T-helper 17 cell (primary cell): Measurements from ENCODE around the gene TERB2. TPM values are rescaled to one million over a fixed set of nuclear protein-coding genes. Genes with fewer than 3 reads are reported as not detected.
"Not testable (repeated sequence)": the region's sequence is repeated elsewhere in the genome, so short reads cannot be mapped to it uniquely, and the experiment has no call there.

Experiments
- ATAC-seq: fragments of 150-1000 bp; cut with Tn5 transposase; 2 replicates; pipeline ENCODE4 v1.10.0; 2021; ENCODE audit warnings: mild to moderate bottlenecking, moderate library complexity
- DNase-seq, 3 donors: peaks; one replicate each; pipeline versions ENCODE4 v3.0.0 to v3.0.0-alpha.2; 2020 to 2021
- H3K9me3 ChIP-seq: one replicate; pipeline ENCODE4 v1.7.0; 2013; ENCODE audit warnings: low read length, mild to moderate bottlenecking; ENCODE audit not compliant: control insufficient read depth, poor library complexity, severe bottlenecking
- H3K27ac Mint-ChIP-seq: one replicate; pipeline ENCODE4 v1.8.0; 2022; ENCODE audit warnings: mild to moderate bottlenecking, moderate library complexity, mixed read lengths
- H3K27me3 Mint-ChIP-seq: one replicate; pipeline ENCODE4 v1.8.0; 2022; ENCODE audit warnings: mixed read lengths
- H3K36me3 Mint-ChIP-seq: one replicate; pipeline ENCODE4 v1.8.0; 2022; ENCODE audit warnings: low read depth, mixed read lengths
- H3K4me1 Mint-ChIP-seq: one replicate; pipeline ENCODE4 v1.8.0; 2022; ENCODE audit warnings: mild to moderate bottlenecking, mixed read lengths
- H3K4me3 Mint-ChIP-seq: one replicate; pipeline ENCODE4 v1.8.0; 2022; ENCODE audit warnings: mild to moderate bottlenecking, moderate library complexity, mixed read lengths
- total RNA-seq, 4 donors: library from RNA in 2 of 4; stranded (reverse) in 2 of 4; gene quantifications; one replicate each; pipeline ENCODE4 v1.2.3 and lab custom pipeline; 2022 to 2026

The TERB2 gene
- total RNA-seq, 2 donors from 2014 or later, result not detected

DNA sequence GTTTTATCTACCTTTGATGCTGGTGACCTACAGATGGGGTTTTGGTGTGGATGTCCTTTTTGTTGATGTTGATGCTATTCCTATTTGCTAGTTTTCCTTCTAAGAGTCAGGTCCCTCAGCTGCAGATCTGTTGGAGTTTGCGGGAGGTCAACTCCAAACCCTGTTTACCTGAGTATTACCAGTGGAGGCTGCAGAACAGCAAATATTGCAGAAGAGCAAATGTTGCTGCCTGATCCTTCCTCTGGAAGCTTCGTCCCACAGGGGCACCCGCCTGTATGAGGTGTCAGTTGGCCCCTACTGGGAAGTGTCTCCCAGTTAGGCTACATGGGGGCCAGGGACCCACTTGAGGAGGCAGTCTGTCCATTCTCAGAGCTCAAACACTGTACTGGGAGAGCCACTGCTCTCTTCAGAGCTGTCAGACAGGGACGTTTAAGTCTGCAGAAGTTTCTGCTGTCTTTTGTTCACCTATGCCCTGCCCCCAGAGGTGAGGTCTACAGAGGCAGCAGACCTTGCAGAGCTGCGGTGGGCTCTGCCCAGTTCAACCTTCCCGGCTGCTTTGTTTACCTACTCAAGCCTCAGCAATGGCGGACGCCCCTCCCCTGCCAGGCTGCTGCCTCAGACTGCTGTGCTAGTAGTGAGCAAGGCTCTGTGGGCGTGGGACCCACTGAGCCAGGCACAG lies 63.9 kb downstream of the TERB2 start:
- not testable (repeated sequence) for ATAC-seq, H3K4me3 Mint-ChIP-seq, H3K36me3 Mint-ChIP-seq, H3K9me3 ChIP-seq, H3K27ac Mint-ChIP-seq, DNase-seq
- H3K4me1 Mint-ChIP-seq, result peaks cover 14% of the 10 kb centered on the region
- H3K27me3 Mint-ChIP-seq, result peaks cover 39% of the 10 kb centered on the region

DNA sequence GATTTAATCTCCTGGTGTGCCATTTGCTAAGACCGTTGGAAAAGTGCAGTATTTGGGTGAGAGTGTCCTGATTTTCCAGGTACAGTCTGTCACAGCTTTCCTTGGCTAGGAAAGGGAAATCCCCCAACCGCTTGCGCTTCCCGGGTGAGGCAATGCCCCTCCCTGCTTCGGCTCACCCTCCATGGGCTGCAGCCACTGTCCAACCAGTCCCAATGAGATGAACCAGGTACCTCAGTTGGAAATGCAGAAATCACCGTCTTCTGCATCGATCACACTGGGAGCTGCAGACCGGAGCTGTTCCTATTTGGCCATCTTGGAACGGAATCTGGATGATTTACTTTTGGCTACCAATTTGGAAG lies 64.4 kb downstream of the TERB2 start:
- H3K27ac Mint-ChIP-seq, H3K9me3 ChIP-seq, ATAC-seq, H3K4me3 Mint-ChIP-seq, DNase-seq, H3K36me3 Mint-ChIP-seq: not testable (repeated sequence)
- peaks cover 14% of the 10 kb centered on the region for H3K4me1 Mint-ChIP-seq
- H3K27me3 Mint-ChIP-seq, result peaks cover 37% of the 10 kb centered on the region

DNA sequence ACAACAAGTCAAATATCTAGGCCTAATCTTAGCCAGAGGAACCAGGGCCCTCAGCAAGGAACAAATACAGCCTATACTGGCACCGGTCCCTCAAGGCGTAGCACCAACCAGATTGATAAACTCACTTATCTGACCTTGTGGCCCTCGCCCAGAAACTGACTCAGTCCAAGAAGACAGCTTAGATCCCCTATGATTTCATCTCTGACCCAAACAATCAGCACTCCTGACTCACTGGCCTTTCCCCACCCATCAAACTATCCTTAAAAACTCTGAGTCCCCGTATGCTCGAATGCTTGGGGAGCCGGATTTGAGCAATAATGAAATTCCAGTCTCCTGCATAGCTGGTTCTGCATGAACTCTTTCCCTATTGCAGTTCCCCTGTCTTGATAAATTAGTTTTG lies 64.9 kb downstream of the TERB2 start:
- H3K4me1 Mint-ChIP-seq, result peaks cover 14% of the 10 kb centered on the region
- DNase-seq, result no peak
- ATAC-seq, result no peak
- H3K9me3 ChIP-seq, result no peaks in the 10 kb centered on the region
- peak overlapping the region; percentile 62 for H3K4me3 Mint-ChIP-seq
- H3K36me3 Mint-ChIP-seq, result peaks cover 2% of the 10 kb centered on the region
- no peak overlapping the region for H3K27ac Mint-ChIP-seq
- peaks cover 37% of the 10 kb centered on the region for H3K27me3 Mint-ChIP-seq

GRCh38 chr15:45022871-45023658 lies 66.6 kb downstream of the TERB2 start, which contains the start of gene SORD:
Gene SORD, plus strand, starts transcription at chr15:45023195. Its CDS starts 89 bp downstream, at chr15:45023284.
- H3K36me3 Mint-ChIP-seq, result peaks cover 2% of the 10 kb centered on the region
- DNase-seq, result peak; percentile 82 to 90 (median 87)
- peaks cover 24% of the 10 kb centered on the region for H3K27me3 Mint-ChIP-seq
- peaks cover 14% of the 10 kb centered on the region for H3K4me1 Mint-ChIP-seq
- peak within 1 kb of the TSS; percentile 92 for H3K4me3 Mint-ChIP-seq
- ATAC-seq, result peak; percentile 99
- no peaks in the 10 kb centered on the region for H3K9me3 ChIP-seq
- H3K27ac Mint-ChIP-seq, result peak within 1 kb of the TSS; percentile 32

DNA sequence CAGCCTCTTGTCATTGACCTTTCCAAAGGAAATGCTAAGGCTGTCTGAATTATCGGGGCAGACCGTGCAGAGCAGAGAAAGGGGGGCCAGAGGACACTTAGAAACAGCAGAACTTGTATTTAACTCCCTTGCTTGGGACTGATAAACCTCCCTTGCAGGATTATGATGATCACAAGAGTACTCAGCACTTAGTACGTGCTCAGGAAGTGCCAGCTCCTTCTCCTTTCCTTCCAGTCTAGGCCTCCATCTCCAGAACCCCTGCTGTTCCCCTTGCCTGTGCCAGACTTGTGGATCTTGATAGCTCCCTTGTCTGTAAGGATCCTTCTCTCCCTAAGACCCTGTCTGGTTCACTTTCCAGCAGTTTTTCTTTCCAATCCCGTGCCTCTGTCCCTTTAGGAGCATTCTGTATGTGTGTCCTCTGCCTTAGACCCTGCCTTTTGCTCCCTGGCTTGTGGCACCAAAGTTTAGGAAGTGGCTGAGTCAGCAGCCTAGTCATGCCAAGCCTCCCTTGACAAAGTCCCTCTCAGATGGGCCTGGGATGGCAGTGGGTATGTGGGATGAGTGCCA lies 67.3 kb downstream of the TERB2 start:
- Mint-ChIP-seq H3K36me3 (peaks cover 2% of the 10 kb centered on the region), H3K27me3 (peaks cover 17% of the 10 kb centered on the region), H3K4me3 (peak overlapping the region; percentile 92), H3K27ac (peak overlapping the region; percentile 32), H3K4me1 (peaks cover 14% of the 10 kb centered on the region)
- ATAC-seq (no peak), DNase-seq (no peak)
- no peaks in the 10 kb centered on the region for H3K9me3 ChIP-seq

GRCh38 chr15:45024649-45025048 lies 68.2 kb downstream of the TERB2 start:
- H3K4me1 Mint-ChIP-seq, result peaks cover 17% of the 10 kb centered on the region
- H3K27me3 Mint-ChIP-seq, result peaks cover 13% of the 10 kb centered on the region
- DNase-seq, H3K36me3 Mint-ChIP-seq, ATAC-seq, H3K4me3 Mint-ChIP-seq, H3K27ac Mint-ChIP-seq, H3K9me3 ChIP-seq: not testable (repeated sequence)

GRCh38 chr15:45025627-45026026 lies 69.1 kb downstream of the TERB2 start:
- not testable (repeated sequence) for ATAC-seq, H3K9me3 ChIP-seq, H3K27me3 Mint-ChIP-seq, H3K4me3 Mint-ChIP-seq, H3K36me3 Mint-ChIP-seq, H3K27ac Mint-ChIP-seq, DNase-seq
- peaks cover 19% of the 10 kb centered on the region for H3K4me1 Mint-ChIP-seq

DNA sequence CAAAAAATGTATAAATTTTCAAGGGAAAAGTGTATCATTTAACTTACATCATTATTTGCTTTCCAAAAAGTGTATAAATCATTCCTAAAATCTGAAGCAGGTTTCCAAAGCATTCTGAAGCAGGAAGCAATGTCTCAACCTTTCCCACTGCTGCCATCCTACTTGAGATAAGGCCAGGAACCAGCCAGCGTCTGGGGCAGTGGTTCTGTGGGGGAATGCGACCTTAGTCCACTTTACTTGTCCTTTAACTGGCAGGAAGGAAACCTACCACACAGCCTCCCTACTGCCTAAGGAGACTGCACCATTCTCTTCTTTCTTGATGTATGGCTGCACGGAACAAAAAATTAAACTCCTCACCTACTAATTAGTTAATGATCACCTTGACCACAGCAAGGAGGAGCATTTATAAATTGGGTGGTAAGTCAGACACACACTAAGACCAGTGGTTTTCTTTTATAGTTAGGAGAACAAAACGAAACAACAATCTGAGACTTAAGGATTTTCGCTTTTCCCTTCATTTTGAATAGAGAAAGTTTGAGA lies 70.2 kb downstream of the TERB2 start:
- H3K27ac Mint-ChIP-seq, result no peak overlapping the region
- H3K36me3 Mint-ChIP-seq, result peaks cover 5% of the 10 kb centered on the region
- H3K9me3 ChIP-seq, result no peaks in the 10 kb centered on the region
- DNase-seq, result no peak
- no peak for ATAC-seq
- H3K27me3 Mint-ChIP-seq, result peaks cover 10% of the 10 kb centered on the region
- peaks cover 19% of the 10 kb centered on the region for H3K4me1 Mint-ChIP-seq
- H3K4me3 Mint-ChIP-seq, result no peak overlapping the region

DNA sequence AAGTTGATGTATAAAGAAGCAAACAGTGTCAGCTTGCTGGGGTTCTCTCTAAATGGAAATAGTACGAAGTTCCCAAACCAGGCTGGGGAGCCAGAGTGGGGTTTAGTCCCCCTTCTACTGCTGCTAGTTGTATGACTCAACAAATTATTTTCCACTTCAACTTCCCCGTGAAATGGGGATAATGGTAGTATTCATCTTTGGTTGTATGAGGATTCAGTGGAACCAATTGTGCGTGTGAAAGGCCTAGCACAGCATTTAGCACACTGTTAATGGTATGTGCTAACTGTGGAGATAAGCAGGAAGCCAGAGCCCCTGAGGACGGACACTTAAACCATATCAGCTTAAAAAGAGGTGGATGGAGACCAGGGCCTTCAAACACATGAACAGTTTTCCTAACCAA lies 70.7 kb downstream of the TERB2 start:
- H3K27ac Mint-ChIP-seq, result no peak overlapping the region
- no peak for ATAC-seq
- DNase-seq, result no peak
- H3K36me3 Mint-ChIP-seq, result peaks cover 5% of the 10 kb centered on the region
- H3K4me3 Mint-ChIP-seq, result no peak overlapping the region
- peaks cover 19% of the 10 kb centered on the region for H3K4me1 Mint-ChIP-seq
- H3K27me3 Mint-ChIP-seq, result peaks cover 10% of the 10 kb centered on the region
- no peaks in the 10 kb centered on the region for H3K9me3 ChIP-seq

Other genes with a start within 250 kb of the TERB2 start
- gene PATL2, start 245.4 kb upstream of the TERB2 start, total RNA-seq, result 10 to 100 TPM; 24.8 to 26.7 TPM
- gene B2M, start 245.2 kb upstream of the TERB2 start, total RNA-seq, result 1,000 to 10,000 TPM; 6,241 to 6,591 TPM
- gene TRIM69, start 220.2 kb upstream of the TERB2 start, total RNA-seq, result 10 to 100 TPM; 22.2 to 31.7 TPM
- gene SORD, start 66.5 kb downstream of the TERB2 start, total RNA-seq, result 1 to 10 TPM; 2.1 to 3.7 TPM
- gene DUOX2, start 157.5 kb downstream of the TERB2 start, total RNA-seq, result under 1 TPM in 1 of 2 donors, not detected in 1; 0.27 TPM
- not detected for gene DUOXA2, start 157.6 kb downstream of the TERB2 start, total RNA-seq
- gene DUOXA1, start 173.2 kb downstream of the TERB2 start, total RNA-seq, result under 1 TPM in 1 of 2 donors, not detected in 1; 0.57 TPM
- gene DUOX1, start 173.3 kb downstream of the TERB2 start, total RNA-seq, result under 1 TPM in 1 of 2 donors, not detected in 1; 0.42 TPM
- gene SHF, start 231.3 kb downstream of the TERB2 start, total RNA-seq, result 1 to 10 TPM; 2.0 to 2.8 TPM